Lung (tissue), 12 donors: ENCODE results near the gene CCND1. TPM values are rescaled to one million over a fixed set of nuclear protein-coding genes. Genes with fewer than 3 reads are reported as not detected.

ENCODE experiments used
- ATAC-seq: fragments of 200-7000 bp; cut with Tn5 transposase; one replicate; pipeline ENCODE4 v1.9.1; 2020; ENCODE audit warnings: moderate number of reproducible peaks; ENCODE audit not compliant: insufficient read depth, low FRiP score
- DNase-seq, 3 donors: peaks; one replicate each; pipeline ENCODE4 v3.0.0-alpha.2; 2013 to 2017
- H3K27ac ChIP-seq, 2 donors: one replicate each; pipeline ENCODE4 v1.5.1; 2013; ENCODE audit warnings: mild to moderate bottlenecking in 2 of 2, moderate library complexity in 2 of 2, control low read depth in 1 of 2, inconsistent platforms in 1 of 2, low read depth in 1 of 2, low read length in 1 of 2
- H3K27me3 ChIP-seq, 3 donors: one replicate each; pipeline ENCODE4 v1.5.1; 2013; ENCODE audit warnings: low read length in 2 of 3; ENCODE audit not compliant: control insufficient read depth in 3 of 3, insufficient read depth in 3 of 3
- H3K36me3 ChIP-seq, 4 donors: one replicate each; pipeline ENCODE4 v1.5.1; 2013; ENCODE audit warnings: low read length in 4 of 4, mild to moderate bottlenecking in 1 of 4, moderate library complexity in 1 of 4; ENCODE audit not compliant: control insufficient read depth in 4 of 4, insufficient read depth in 4 of 4
- H3K4me1 ChIP-seq, 5 donors: one replicate each; pipeline ENCODE4 v1.5.1; 2013; ENCODE audit warnings: low read length in 5 of 5, mild to moderate bottlenecking in 2 of 5, moderate library complexity in 1 of 5; ENCODE audit not compliant: control insufficient read depth in 5 of 5, insufficient read depth in 5 of 5
- H3K4me3 ChIP-seq: one replicate; pipeline ENCODE4 v1.5.1; 2013; ENCODE audit warnings: mild to moderate bottlenecking, control low read depth, moderate library complexity
- H3K9ac ChIP-seq, 2 donors: one replicate each; pipeline ENCODE4 v1.5.1; 2013; ENCODE audit warnings: low read length in 2 of 2, control low read depth in 1 of 2; ENCODE audit not compliant: insufficient read depth in 1 of 2
- H3K9me3 ChIP-seq, 4 donors: one replicate each; pipeline ENCODE4 v1.5.1; 2013; ENCODE audit warnings: low read length in 3 of 4, mild to moderate bottlenecking in 1 of 4, moderate library complexity in 1 of 4; ENCODE audit not compliant: control insufficient read depth in 4 of 4, insufficient read depth in 3 of 4
- WGBS, 2 donors: extraction: QIAGEN DNeasy Blood & Tissue Kit; methylation state at CpG; one replicate each; pipeline ENCODE4 v1.1.7; 2013; 5-methylcytosine and 5-hydroxymethylcytosine counted together
- polyA plus RNA-seq, 2 donors: library from polyadenylated mRNA; stranded (reverse); fragments of 200-250 nt; gene quantifications; one replicate each; pipeline ENCODE4 v1.2.1, GENCODE V29; 2013
- total RNA-seq, 2 donors: library from RNA; depleted of rRNA in 1 of 2; stranded (reverse); fragments of >200 nt in 1 of 2; gene quantifications; one replicate each; pipeline ENCODE4 v1.2.1, GENCODE V29; 2014 to 2021
- TF ChIP-seq, protein P1 (sequence below): IDR thresholded peaks from 2 replicates; pipeline ENCODE4 v1.5.1; 2012; ENCODE audit warnings: mild to moderate bottlenecking; ENCODE audit errors: control extremely low read depth, extremely low read depth
- donor health status: control.
- donor health status: control.
- donor health status: Bipolar disorder and iron deficiency.
- donor health status: healthy.
- donor health status: DM: yes; HTN: yes; CAD: no.

Gene CCND1
- total and polyA plus RNA-seq, 4 donors = 32.1 to 190 (median 84.3) TPM

- Histone ChIP-seq H3K36me3 (no peaks in the 10 kb centered on the region), H3K27ac (no peak overlapping the region), H3K27me3 (no peaks in the 10 kb centered on the region), H3K4me3 (no peak overlapping the region), H3K9ac (no peak overlapping the region), H3K9me3 (peaks cover 0 to 4% (median 0%) of the 10 kb centered on the region in 4 donors), H3K4me1 (no peaks in the 10 kb centered on the region)
- DNase-seq (no peak), ATAC-seq (no peak)
- TF ChIP-seq, protein P1, sequence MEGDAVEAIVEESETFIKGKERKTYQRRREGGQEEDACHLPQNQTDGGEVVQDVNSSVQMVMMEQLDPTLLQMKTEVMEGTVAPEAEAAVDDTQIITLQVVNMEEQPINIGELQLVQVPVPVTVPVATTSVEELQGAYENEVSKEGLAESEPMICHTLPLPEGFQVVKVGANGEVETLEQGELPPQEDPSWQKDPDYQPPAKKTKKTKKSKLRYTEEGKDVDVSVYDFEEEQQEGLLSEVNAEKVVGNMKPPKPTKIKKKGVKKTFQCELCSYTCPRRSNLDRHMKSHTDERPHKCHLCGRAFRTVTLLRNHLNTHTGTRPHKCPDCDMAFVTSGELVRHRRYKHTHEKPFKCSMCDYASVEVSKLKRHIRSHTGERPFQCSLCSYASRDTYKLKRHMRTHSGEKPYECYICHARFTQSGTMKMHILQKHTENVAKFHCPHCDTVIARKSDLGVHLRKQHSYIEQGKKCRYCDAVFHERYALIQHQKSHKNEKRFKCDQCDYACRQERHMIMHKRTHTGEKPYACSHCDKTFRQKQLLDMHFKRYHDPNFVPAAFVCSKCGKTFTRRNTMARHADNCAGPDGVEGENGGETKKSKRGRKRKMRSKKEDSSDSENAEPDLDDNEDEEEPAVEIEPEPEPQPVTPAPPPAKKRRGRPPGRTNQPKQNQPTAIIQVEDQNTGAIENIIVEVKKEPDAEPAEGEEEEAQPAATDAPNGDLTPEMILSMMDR = no peak
- WGBS, 2 donors = 90 to 91% methylated on average over 6 of the region's 6 CpGs
Observed at GRCh38 chr11:69600001-69600400, 41.0 kb upstream of the CCND1 start.

GRCh38 chr11:69601011-69601975, 39.7 kb upstream of the CCND1 start:
- no peak overlapping the region for H3K9ac ChIP-seq
- no peaks in the 10 kb centered on the region for H3K36me3 ChIP-seq
- 91 to 92% methylated on average over 12 of the region's 12 CpGs for WGBS, 2 donors
- no peaks in the 10 kb centered on the region for H3K4me1 ChIP-seq
- TF ChIP-seq, protein P1 = no peak
- no peak overlapping the region for H3K4me3 ChIP-seq
- DNase-seq (no peak), ATAC-seq (no peak)
- no peak overlapping the region for H3K27ac ChIP-seq
- H3K9me3 ChIP-seq = peaks cover 0 to 4% (median 0%) of the 10 kb centered on the region in 4 donors
- no peaks in the 10 kb centered on the region for H3K27me3 ChIP-seq

- H3K27me3 ChIP-seq = no peaks in the 10 kb centered on the region
- no peak for ATAC-seq
- H3K4me3 ChIP-seq = no peak overlapping the region
- no peaks in the 10 kb centered on the region for H3K4me1 ChIP-seq
- no peak overlapping the region for H3K9ac ChIP-seq
- no peak for DNase-seq
- no peaks in the 10 kb centered on the region for H3K36me3 ChIP-seq
- TF ChIP-seq, protein P1 = no peak
- peaks cover 0 to 4% (median 0%) of the 10 kb centered on the region in 4 donors for H3K9me3 ChIP-seq
- H3K27ac ChIP-seq = no peak overlapping the region
- WGBS, 2 donors = 70 to 82% methylated on average over 16 of the region's 16 CpGs
Observed at GRCh38 chr11:69603111-69603836, 37.7 kb upstream of the CCND1 start.
